ENCODE measurements around the gene SLC25A40. TPM values are rescaled to one million over a fixed set of nuclear protein-coding genes. Genes with fewer than 3 reads are reported as not detected.

The SLC25A40 gene
- total RNA-seq, 2 experiments from 2014 or later = 34.5 to 35.0 TPM

- ChIA-PET CTCF (interaction anchor here (1.0 to 2.1 kb wide), 2 partner anchors 89 to 369 kb away, joined by 4 to 6 read pairs; no protein-coding TSS in a partner anchor), POLR2A (no interaction called here)
Observed at GRCh38 chr7:87797798-87798403, 78.3 kb downstream of the SLC25A40 start.

GRCh38 chr7:87797395-87797794 lies 78.8 kb downstream of the SLC25A40 start:
- ChIA-PET POLR2A (no interaction called here), CTCF (interaction anchor here (1.0 to 2.1 kb wide), 2 partner anchors 90 to 370 kb away, joined by 4 to 6 read pairs; no protein-coding TSS in a partner anchor)

GRCh38 chr7:87785368-87785995 lies 90.7 kb downstream of the SLC25A40 start:
- POLR2A ChIA-PET = interaction anchor here (0.7 kb wide), 1 partner anchor 91 kb away, joined by 3 read pairs; the partner anchor contains the start of genes DBF4 and SLC25A40
- CTCF ChIA-PET = interaction anchor here (1.0 kb wide), 1 partner anchor 101 kb away, joined by 5 read pairs; no protein-coding TSS in a partner anchor

- POLR2A ChIA-PET = no interaction called here
- CTCF ChIA-PET = no interaction called here
Observed at GRCh38 chr7:87784424-87784823, 91.7 kb downstream of the SLC25A40 start.

Other genes starting within 250 kb of the SLC25A40 start
- under 1 TPM; 0.75 to 0.89 TPM for gene RUNDC3B, start 248.0 kb downstream of the SLC25A40 start, total RNA-seq
- 10 to 100 TPM; 74.6 to 76.6 TPM for gene DBF4, start 133 bp upstream of the SLC25A40 start, total RNA-seq
- gene ADAM22, start 57.9 kb upstream of the SLC25A40 start, total RNA-seq = 1 to 10 TPM; 4.8 to 6.0 TPM